ENCODE measurements around the gene MGAT1. TPM values are rescaled to one million over a fixed set of nuclear protein-coding genes. Genes with fewer than 3 reads are reported as not detected.
A peak's percentile ranks its signal among the peaks of the same experiment; 100 is the strongest.

The MGAT1 gene
- total and polyA plus RNA-seq, 2 experiments from 2014 or later, result 65.6 to 67.6 TPM

DNA sequence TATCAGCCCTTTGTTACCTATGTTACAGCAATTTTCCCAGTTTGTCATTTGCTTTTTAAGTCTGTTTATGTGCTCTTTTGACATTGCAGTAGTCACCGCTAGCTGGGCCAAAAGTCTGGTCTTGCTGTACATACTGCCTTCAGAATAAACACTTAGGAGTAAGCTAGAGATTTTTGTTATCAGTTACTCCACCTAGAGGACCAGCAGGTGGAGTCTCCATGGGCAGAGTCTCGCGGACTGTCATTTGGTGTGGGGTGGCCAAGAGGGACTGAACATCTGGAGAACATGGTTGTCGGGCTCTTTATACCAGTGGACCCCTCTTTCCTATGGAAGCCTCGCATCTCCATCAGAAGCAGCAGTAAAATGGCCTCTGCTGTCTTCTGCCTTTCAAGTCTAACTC is 10.8 kb upstream of the MGAT1 start:
- TF ChIP-seq, protein P1, sequence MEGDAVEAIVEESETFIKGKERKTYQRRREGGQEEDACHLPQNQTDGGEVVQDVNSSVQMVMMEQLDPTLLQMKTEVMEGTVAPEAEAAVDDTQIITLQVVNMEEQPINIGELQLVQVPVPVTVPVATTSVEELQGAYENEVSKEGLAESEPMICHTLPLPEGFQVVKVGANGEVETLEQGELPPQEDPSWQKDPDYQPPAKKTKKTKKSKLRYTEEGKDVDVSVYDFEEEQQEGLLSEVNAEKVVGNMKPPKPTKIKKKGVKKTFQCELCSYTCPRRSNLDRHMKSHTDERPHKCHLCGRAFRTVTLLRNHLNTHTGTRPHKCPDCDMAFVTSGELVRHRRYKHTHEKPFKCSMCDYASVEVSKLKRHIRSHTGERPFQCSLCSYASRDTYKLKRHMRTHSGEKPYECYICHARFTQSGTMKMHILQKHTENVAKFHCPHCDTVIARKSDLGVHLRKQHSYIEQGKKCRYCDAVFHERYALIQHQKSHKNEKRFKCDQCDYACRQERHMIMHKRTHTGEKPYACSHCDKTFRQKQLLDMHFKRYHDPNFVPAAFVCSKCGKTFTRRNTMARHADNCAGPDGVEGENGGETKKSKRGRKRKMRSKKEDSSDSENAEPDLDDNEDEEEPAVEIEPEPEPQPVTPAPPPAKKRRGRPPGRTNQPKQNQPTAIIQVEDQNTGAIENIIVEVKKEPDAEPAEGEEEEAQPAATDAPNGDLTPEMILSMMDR (IDR thresholded peaks at IDR 0.05; ENCODE audit: low read depth, low read length), result no peak

DNA sequence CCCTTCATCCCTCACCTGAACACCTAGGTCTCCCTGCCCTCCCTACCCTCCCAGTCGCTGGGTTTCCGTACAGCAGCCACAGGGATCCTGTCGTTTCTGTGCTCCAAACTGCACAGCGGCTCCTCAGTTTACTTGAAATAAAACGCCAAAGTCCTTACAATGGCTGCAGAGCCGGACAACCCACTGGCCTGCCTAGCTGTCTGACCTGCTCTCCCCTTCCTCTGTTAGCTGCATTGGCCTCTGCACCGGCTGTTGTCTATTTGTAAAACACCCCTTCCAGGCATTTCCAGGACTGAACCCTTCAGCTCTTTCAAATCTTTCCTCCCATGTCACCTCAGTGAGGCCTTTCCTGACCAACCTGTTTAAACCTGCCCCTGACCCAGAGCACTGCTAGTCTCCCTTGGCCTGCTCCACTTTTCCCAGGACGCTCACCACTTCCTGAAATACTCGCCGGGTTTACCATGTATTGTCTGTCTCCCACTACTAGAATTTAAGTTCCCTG is 9.1 kb upstream of the MGAT1 start:
- TF ChIP-seq, protein P1 (IDR thresholded peaks at IDR 0.05; ENCODE audit: low read depth, low read length), result no peak

More for the DNA sequence above, 10.8 kb upstream of the MGAT1 start:
- H3K36me3 ChIP-seq, result no peaks in the 10 kb centered on the region
- no peaks in the 10 kb centered on the region for H3K9me3 ChIP-seq (ENCODE audit: low read depth)
- no peak for DNase-seq (ENCODE audit: low read depth in 1 of 2, low spot score in 1 of 2)
- H3K4me1 ChIP-seq (ENCODE audit: low read depth), result peaks cover 28% of the 10 kb centered on the region
- no peaks in the 10 kb centered on the region for H3K27me3 ChIP-seq
- no peak overlapping the region for H3K4me3 ChIP-seq
- no peak overlapping the region for H3K27ac ChIP-seq

DNA sequence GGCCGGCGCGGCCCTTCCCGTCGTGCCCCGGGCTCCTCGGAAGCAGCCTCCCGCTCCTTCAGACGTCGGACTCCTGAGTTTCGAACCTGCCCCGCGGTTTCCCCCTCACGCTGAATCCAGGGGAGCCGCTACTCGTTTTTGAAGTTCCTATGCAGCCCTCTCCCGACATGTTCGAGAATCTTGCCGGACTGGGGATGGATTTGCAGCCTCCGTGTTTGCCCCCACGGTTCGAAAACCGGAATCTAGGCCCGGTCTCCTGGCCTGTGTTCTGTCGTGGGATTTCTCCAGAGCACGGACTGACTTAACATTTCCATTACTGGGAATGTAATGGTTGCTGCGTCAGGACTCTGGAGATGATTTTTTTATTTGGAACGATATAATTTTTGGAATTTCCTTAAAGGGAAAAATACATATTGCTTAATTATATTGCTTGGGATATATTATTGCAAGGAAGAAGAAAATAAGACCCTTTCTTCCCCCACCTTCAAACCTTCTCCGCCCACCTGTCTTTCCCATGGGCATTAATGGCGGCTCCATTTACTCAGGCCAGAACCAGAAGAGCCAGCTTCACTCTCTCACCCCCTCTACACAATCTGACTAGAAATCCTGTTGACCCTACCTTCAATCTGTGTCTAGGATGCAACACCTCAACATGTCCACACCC is 8.5 kb upstream of the MGAT1 start:
- TF ChIP-seq, protein P1 (IDR thresholded peaks at IDR 0.05; ENCODE audit: low read depth, low read length), result no peak

More for the DNA sequence above, 9.1 kb upstream of the MGAT1 start:
- no peaks in the 10 kb centered on the region for H3K36me3 ChIP-seq
- no peaks in the 10 kb centered on the region for H3K27me3 ChIP-seq
- peaks cover 25% of the 10 kb centered on the region for H3K4me1 ChIP-seq (ENCODE audit: low read depth)
- H3K27ac ChIP-seq, result peak overlapping the region; percentile 97
- no peak overlapping the region for H3K4me3 ChIP-seq
- no peaks in the 10 kb centered on the region for H3K9me3 ChIP-seq (ENCODE audit: low read depth)
- no peak for DNase-seq (ENCODE audit: low read depth in 1 of 2, low spot score in 1 of 2)

DNA sequence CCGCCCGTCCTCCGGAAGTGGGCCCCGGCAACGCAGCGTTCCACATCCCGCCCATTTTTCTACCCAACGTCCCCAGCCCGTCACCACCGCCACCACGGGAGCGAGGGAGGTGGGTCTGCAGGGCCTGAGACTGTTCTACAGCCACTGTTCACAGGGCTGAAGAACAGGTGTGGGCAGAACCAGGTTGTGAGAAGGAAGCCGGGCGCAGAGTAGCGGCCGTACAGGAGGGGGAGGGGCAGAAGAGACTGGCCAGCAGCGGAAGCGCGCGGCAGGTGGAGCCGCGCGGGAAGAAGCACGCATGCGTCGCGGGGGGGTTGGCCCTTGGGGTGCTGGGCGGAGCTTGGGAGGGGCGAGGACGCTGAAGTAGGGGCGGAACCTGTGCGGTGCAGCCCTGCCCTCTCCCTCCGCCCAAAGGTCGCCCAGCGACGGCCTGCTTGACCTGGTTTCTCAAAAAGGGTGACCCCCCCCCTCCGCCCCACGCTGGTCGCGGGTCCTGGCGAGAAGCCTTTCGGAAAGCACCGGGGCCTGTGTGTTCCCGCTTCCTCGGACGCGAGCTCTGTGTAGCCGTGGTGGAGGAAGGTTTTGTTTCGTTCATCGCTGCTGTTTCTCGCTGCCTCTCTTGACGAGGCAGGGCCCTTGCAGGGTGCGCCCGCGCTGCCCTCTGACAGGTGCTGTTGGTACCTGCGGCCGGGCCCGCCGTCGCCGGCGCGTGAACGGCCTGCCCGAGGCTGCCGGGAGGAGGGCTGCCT is 7.8 kb upstream of the MGAT1 start:
- H3K36me3 ChIP-seq, result no peaks in the 10 kb centered on the region
- H3K4me1 ChIP-seq (ENCODE audit: low read depth), result peaks cover 24% of the 10 kb centered on the region
- no peaks in the 10 kb centered on the region for H3K9me3 ChIP-seq (ENCODE audit: low read depth)

More for the DNA sequence above, 8.5 kb upstream of the MGAT1 start:
- peak in 1 of 2 donors; percentile 55 for DNase-seq (ENCODE audit: low read depth in 1 of 2, low spot score in 1 of 2)
- Histone ChIP-seq H3K9me3 (ENCODE audit: low read depth) (no peaks in the 10 kb centered on the region), H3K27me3 (no peaks in the 10 kb centered on the region), H3K4me1 (ENCODE audit: low read depth) (peaks cover 24% of the 10 kb centered on the region), H3K4me3 (peak overlapping the region; percentile 69), H3K27ac (peak overlapping the region; percentile 97), H3K36me3 (no peaks in the 10 kb centered on the region)

More for the DNA sequence above, 7.8 kb upstream of the MGAT1 start:
- peak overlapping the region; percentile 97 for H3K27ac ChIP-seq
- no peaks in the 10 kb centered on the region for H3K27me3 ChIP-seq
- TF ChIP-seq, protein P1 (IDR thresholded peaks at IDR 0.05; ENCODE audit: low read depth, low read length), result no peak
- peak overlapping the region; percentile 69 for H3K4me3 ChIP-seq
- DNase-seq (ENCODE audit: low read depth in 1 of 2, low spot score in 1 of 2), result peak; percentile 97

Measured in cardiac muscle cell (in vitro differentiated cells and primary cell).